GM21381 (cell line): ENCODE data around the gene CIAO3.

Experiments used
- ATAC-seq: cut with Tn5 transposase; IDR thresholded peaks from one replicate; pipeline ENCODE4 v1.9.1; 2021; ENCODE audit warnings: mild to moderate bottlenecking, moderate library complexity; ENCODE audit not compliant: unreplicated experiment

CIAO3 gene

DNA sequence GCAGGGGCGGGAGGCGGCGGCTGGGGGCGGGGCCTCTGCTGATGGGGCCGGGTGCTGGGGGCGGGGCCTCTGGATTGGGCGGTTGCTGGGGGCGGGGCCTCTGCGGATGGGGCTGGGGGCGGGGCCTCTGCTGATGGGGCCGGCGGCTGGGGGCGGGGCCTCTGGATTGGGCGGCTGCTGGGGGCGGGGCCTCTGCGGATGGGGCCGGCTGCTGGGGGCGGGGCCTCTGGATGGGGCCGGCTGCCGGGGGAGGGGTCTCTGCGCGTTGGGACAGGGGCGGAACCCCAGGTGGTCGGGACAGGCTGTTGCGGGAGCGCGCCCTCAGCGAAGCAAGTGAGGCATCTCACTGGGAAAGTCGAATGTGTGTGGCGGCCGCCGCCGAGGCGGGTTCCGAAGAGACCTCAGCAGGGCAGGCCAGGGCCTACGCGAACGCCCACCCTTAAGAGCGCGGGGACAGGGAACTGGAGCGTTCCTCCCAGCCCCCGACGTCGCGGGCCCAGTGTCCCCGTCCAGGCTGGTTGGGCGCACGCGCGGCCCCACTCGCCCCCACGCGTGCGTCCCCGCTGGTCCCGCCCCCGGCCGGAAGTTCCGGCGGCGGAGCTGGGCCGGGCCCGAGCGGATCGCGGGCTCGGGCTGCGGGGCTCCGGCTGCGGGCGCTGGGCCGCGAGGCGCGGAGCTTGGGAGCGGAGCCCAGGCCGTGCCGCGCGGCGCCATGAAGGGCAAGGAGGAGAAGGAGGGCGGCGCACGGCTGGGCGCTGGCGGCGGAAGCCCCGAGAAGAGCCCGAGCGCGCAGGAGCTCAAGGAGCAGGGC lies 60.8 kb downstream of the CIAO3 start, which contains the start of gene STUB1:
TSS of gene STUB1 (plus strand) at position 597 of the 811 bp plus-strand sequence. CDS start at position 713, 116 bp downstream.
- ATAC-seq = peak; percentile 41
